Brain microvascular endothelial cell (primary cell): Measurements from ENCODE around the gene PBX3.

Experiments used
- DNase-seq: peaks from one replicate; pipeline ENCODE4 v3.0.0-alpha.2; 2020
- H3K27ac ChIP-seq: fragments of 250-450 bp; sonication (Bioruptor Pico); 2 replicates; pipeline ENCODE4 v1.5.1; 2020; ENCODE audit warnings: mild to moderate bottlenecking, moderate library complexity
- H3K27me3 ChIP-seq: fragments of 250-450 bp; sonication (Bioruptor Pico); replicated peaks from 2 replicates; pipeline ENCODE4 v1.5.1; 2020; ENCODE audit warnings: mild to moderate bottlenecking
- H3K36me3 ChIP-seq: fragments of 250-450 bp; sonication (Bioruptor Pico); replicated peaks from 2 replicates; pipeline ENCODE4 v1.5.1; 2020; ENCODE audit warnings: mild to moderate bottlenecking
- H3K4me3 ChIP-seq: 2 replicates; pipeline ENCODE4 v1.5.1; 2011; ENCODE audit warnings: low read depth, mild to moderate bottlenecking, control low read depth, low read length, moderate library complexity
- CTCF ChIP-seq: IDR thresholded peaks from 2 replicates; pipeline ENCODE4 v1.5.1; 2011; ENCODE audit warnings: low read depth, mild to moderate bottlenecking, moderate library complexity, low read length, control low read depth, inconsistent platforms; ENCODE audit errors: missing control alignments
- in situ Hi-C: cut with HindIII; loops from 2 replicates; pipeline ENCODE4 v1.10.0; 2017; ENCODE audit warnings: low sequenced_read_pairs, low pct_ligation_motif_present

PBX3 gene

GRCh38 chr9:125942125-125942524 lies 195.0 kb downstream of the PBX3 start:
- in situ Hi-C loops, result no loop called here
- peak; percentile 8 for DNase-seq
- no peaks in the 10 kb centered on the region for H3K36me3 ChIP-seq

GRCh38 chr9:125943831-125944230 lies 196.7 kb downstream of the PBX3 start:
- TF ChIP-seq CTCF, result no peak
- in situ Hi-C loops, result no loop called here
- H3K27ac ChIP-seq, result no peak overlapping the region
- no peaks in the 10 kb centered on the region for H3K36me3 ChIP-seq
- H3K27me3 ChIP-seq, result no peaks in the 10 kb centered on the region
- no peak overlapping the region for H3K4me3 ChIP-seq
- no peak for DNase-seq

More at GRCh38 chr9:125942125-125942524, 195.0 kb downstream of the PBX3 start:
- no peak for TF ChIP-seq CTCF
- Histone ChIP-seq H3K4me3 (no peak overlapping the region), H3K27me3 (no peaks in the 10 kb centered on the region), H3K27ac (no peak overlapping the region)

GRCh38 chr9:125946397-125946796 lies 199.2 kb downstream of the PBX3 start:
- no peak for TF ChIP-seq CTCF
- Histone ChIP-seq H3K27ac (no peak overlapping the region), H3K4me3 (no peak overlapping the region), H3K36me3 (no peaks in the 10 kb centered on the region), H3K27me3 (no peaks in the 10 kb centered on the region)
- in situ Hi-C loops, result no loop called here
- no peak for DNase-seq

GRCh38 chr9:125948887-125949596 lies 201.9 kb downstream of the PBX3 start:
- no peak for DNase-seq
- Histone ChIP-seq H3K27me3 (no peaks in the 10 kb centered on the region), H3K36me3 (no peaks in the 10 kb centered on the region), H3K4me3 (no peak overlapping the region), H3K27ac (no peak overlapping the region)
- TF ChIP-seq CTCF, result no peak
- in situ Hi-C loops, result no loop called here

GRCh38 chr9:125949703-125950460 lies 202.7 kb downstream of the PBX3 start:
- Histone ChIP-seq H3K27ac (no peak overlapping the region), H3K27me3 (no peaks in the 10 kb centered on the region), H3K4me3 (no peak overlapping the region), H3K36me3 (no peaks in the 10 kb centered on the region)
- DNase-seq, result no peak
- in situ Hi-C loops, result no loop called here
- no peak for TF ChIP-seq CTCF
